ENCODE measurements around the gene RASD2.

The RASD2 gene

GRCh38 chr22:35587447-35587870 lies 46.8 kb downstream of the RASD2 start:
- Histone ChIP-seq H3K9ac (ENCODE audit: insufficient read length) (no peak overlapping the region), H3K4me3 (no peak overlapping the region), H3K36me3 (ENCODE audit: insufficient read depth, low read length) (no peaks in the 10 kb centered on the region), H3K27ac (no peak overlapping the region), H3K9me3 (ENCODE audit: low read depth, low read length) (no peaks in the 10 kb centered on the region)
- no peak for TF ChIP-seq POLR2AphosphoS5 (IDR thresholded peaks at IDR 0.05; ENCODE audit: borderline replicate concordance, low read depth, low read length)
- TF ChIP-seq EZH2 (IDR thresholded peaks at IDR 0.05): no peak
- TF ChIP-seq FOXP2 (optimal IDR thresholded peaks at IDR 0.05; ENCODE audit: control extremely low read depth, extremely low read length, insufficient read depth): no peak
- no peak for DNase-seq (ENCODE audit: low read depth, low spot score)

- no peak overlapping the region for H3K4me3 ChIP-seq
- DNase-seq (ENCODE audit: low read depth, low spot score): no peak
- H3K27ac ChIP-seq: no peak overlapping the region
- no peak for TF ChIP-seq POLR2AphosphoS5 (IDR thresholded peaks at IDR 0.05; ENCODE audit: borderline replicate concordance, low read depth, low read length)
- TF ChIP-seq EZH2 (IDR thresholded peaks at IDR 0.05): no peak
- TF ChIP-seq FOXP2 (optimal IDR thresholded peaks at IDR 0.05; ENCODE audit: control extremely low read depth, extremely low read length, insufficient read depth): no peak
- no peaks in the 10 kb centered on the region for H3K9me3 ChIP-seq (ENCODE audit: low read depth, low read length)
- no peak overlapping the region for H3K9ac ChIP-seq (ENCODE audit: insufficient read length)
- no peaks in the 10 kb centered on the region for H3K36me3 ChIP-seq (ENCODE audit: insufficient read depth, low read length)
Measured at GRCh38 chr22:35587896-35588295, 47.3 kb downstream of the RASD2 start.

- no peak for DNase-seq (ENCODE audit: low read depth, low spot score)
- H3K36me3 ChIP-seq (ENCODE audit: insufficient read depth, low read length): no peaks in the 10 kb centered on the region
- no peak overlapping the region for H3K27ac ChIP-seq
- TF ChIP-seq EZH2 (IDR thresholded peaks at IDR 0.05) (no peak), POLR2AphosphoS5 (IDR thresholded peaks at IDR 0.05; ENCODE audit: borderline replicate concordance, low read depth, low read length) (no peak), FOXP2 (optimal IDR thresholded peaks at IDR 0.05; ENCODE audit: control extremely low read depth, extremely low read length, insufficient read depth) (no peak)
- no peak overlapping the region for H3K4me3 ChIP-seq
- no peak overlapping the region for H3K9ac ChIP-seq (ENCODE audit: insufficient read length)
- no peaks in the 10 kb centered on the region for H3K9me3 ChIP-seq (ENCODE audit: low read depth, low read length)
Measured at GRCh38 chr22:35589071-35589755, 48.6 kb downstream of the RASD2 start.

GRCh38 chr22:35589756-35590093 lies 49.1 kb downstream of the RASD2 start:
- Histone ChIP-seq H3K27ac (no peak overlapping the region), H3K4me3 (no peak overlapping the region), H3K9ac (ENCODE audit: insufficient read length) (no peak overlapping the region), H3K9me3 (ENCODE audit: low read depth, low read length) (no peaks in the 10 kb centered on the region), H3K36me3 (ENCODE audit: insufficient read depth, low read length) (no peaks in the 10 kb centered on the region)
- TF ChIP-seq FOXP2 (optimal IDR thresholded peaks at IDR 0.05; ENCODE audit: control extremely low read depth, extremely low read length, insufficient read depth) (no peak), EZH2 (IDR thresholded peaks at IDR 0.05) (no peak), POLR2AphosphoS5 (IDR thresholded peaks at IDR 0.05; ENCODE audit: borderline replicate concordance, low read depth, low read length) (no peak)
- DNase-seq (ENCODE audit: low read depth, low spot score): no peak

- DNase-seq (ENCODE audit: low read depth, low spot score): no peak
- no peak overlapping the region for H3K27ac ChIP-seq
- no peaks in the 10 kb centered on the region for H3K36me3 ChIP-seq (ENCODE audit: insufficient read depth, low read length)
- H3K4me3 ChIP-seq: no peak overlapping the region
- no peak overlapping the region for H3K9ac ChIP-seq (ENCODE audit: insufficient read length)
- H3K9me3 ChIP-seq (ENCODE audit: low read depth, low read length): no peaks in the 10 kb centered on the region
- TF ChIP-seq FOXP2 (optimal IDR thresholded peaks at IDR 0.05; ENCODE audit: control extremely low read depth, extremely low read length, insufficient read depth): no peak
Measured at GRCh38 chr22:35590634-35591295, 50.1 kb downstream of the RASD2 start.

GRCh38 chr22:35591714-35592417 lies 51.2 kb downstream of the RASD2 start:
- H3K4me3 ChIP-seq: no peak overlapping the region
- H3K9me3 ChIP-seq (ENCODE audit: low read depth, low read length): no peaks in the 10 kb centered on the region
- no peaks in the 10 kb centered on the region for H3K36me3 ChIP-seq (ENCODE audit: insufficient read depth, low read length)
- no peak for DNase-seq (ENCODE audit: low read depth, low spot score)
- no peak overlapping the region for H3K9ac ChIP-seq (ENCODE audit: insufficient read length)
- TF ChIP-seq FOXP2 (optimal IDR thresholded peaks at IDR 0.05; ENCODE audit: control extremely low read depth, extremely low read length, insufficient read depth) (no peak), EZH2 (IDR thresholded peaks at IDR 0.05) (no peak), POLR2AphosphoS5 (IDR thresholded peaks at IDR 0.05; ENCODE audit: borderline replicate concordance, low read depth, low read length) (no peak)
- no peak overlapping the region for H3K27ac ChIP-seq

- H3K9me3 ChIP-seq (ENCODE audit: low read depth, low read length): no peaks in the 10 kb centered on the region
- TF ChIP-seq FOXP2 (optimal IDR thresholded peaks at IDR 0.05; ENCODE audit: control extremely low read depth, extremely low read length, insufficient read depth) (no peak), EZH2 (IDR thresholded peaks at IDR 0.05) (no peak), POLR2AphosphoS5 (IDR thresholded peaks at IDR 0.05; ENCODE audit: borderline replicate concordance, low read depth, low read length) (no peak)
- DNase-seq (ENCODE audit: low read depth, low spot score): no peak
- H3K4me3 ChIP-seq: no peak overlapping the region
- no peaks in the 10 kb centered on the region for H3K36me3 ChIP-seq (ENCODE audit: insufficient read depth, low read length)
- H3K27ac ChIP-seq: no peak overlapping the region
- no peak overlapping the region for H3K9ac ChIP-seq (ENCODE audit: insufficient read length)
Measured at GRCh38 chr22:35592418-35592967, 51.9 kb downstream of the RASD2 start.

All from SK-N-MC (cell line).